PFSK-1 (cell line): ENCODE measurements around the gene ANKS1B.

ENCODE experiments used
- FOXP2 ChIP-seq: optimal IDR thresholded peaks from 2 replicates; pipeline ENCODE3; 2011; ENCODE audit warnings: borderline replicate concordance, control low read depth, inconsistent platforms; ENCODE audit not compliant: insufficient read depth; ENCODE audit errors: extremely low read length, extremely low read depth
- POLR2AphosphoS5 ChIP-seq: IDR thresholded peaks from 2 replicates; pipeline ENCODE4 v1.6.1; 2012; ENCODE audit warnings: low read depth, mild to moderate bottlenecking, control low read depth, low read length, moderate library complexity
- REST ChIP-seq, 2 experiments: IDR thresholded peaks; 2 replicates each; pipeline versions ENCODE4 v1.6.1 to v1.8.0; 2011 to 2012; ENCODE audit warnings: low read depth in 2 of 2, low read length in 2 of 2, control low read depth in 1 of 2, inconsistent platforms in 1 of 2, mild to moderate bottlenecking in 1 of 2, moderate library complexity in 1 of 2; ENCODE audit not compliant: insufficient read depth in 1 of 2
- SIN3A ChIP-seq: IDR thresholded peaks from 2 replicates; pipeline ENCODE4 v1.6.1; 2012; ENCODE audit warnings: mild to moderate bottlenecking, low read length, moderate library complexity, borderline replicate concordance; ENCODE audit not compliant: insufficient read depth
- TAF1 ChIP-seq: IDR thresholded peaks from 2 replicates; pipeline ENCODE4 v1.6.1; 2012; ENCODE audit warnings: low read length, control low read depth, borderline replicate concordance; ENCODE audit not compliant: insufficient read depth

ANKS1B gene

GRCh38 chr12:99053616-99054362 is 930.9 kb downstream of the ANKS1B start:
- TF ChIP-seq TAF1: no peak
- no peak for TF ChIP-seq POLR2AphosphoS5
- no peak for TF ChIP-seq FOXP2
- TF ChIP-seq SIN3A: no peak
- no peak for TF ChIP-seq REST (IDR thresholded peaks at IDR 0.05; ENCODE audit: insufficient read depth in 1 of 2, low read depth in 2 of 2, low read length in 2 of 2)

- TF ChIP-seq SIN3A (no peak), POLR2AphosphoS5 (no peak), FOXP2 (no peak), REST (IDR thresholded peaks at IDR 0.05; ENCODE audit: insufficient read depth in 1 of 2, low read depth in 2 of 2, low read length in 2 of 2) (no peak), TAF1 (no peak)
Observed at GRCh38 chr12:99049774-99050173, 935.0 kb downstream of the ANKS1B start.

GRCh38 chr12:99045158-99045557 is 939.6 kb downstream of the ANKS1B start:
- no peak for TF ChIP-seq SIN3A
- TF ChIP-seq TAF1: no peak
- TF ChIP-seq REST (IDR thresholded peaks at IDR 0.05; ENCODE audit: insufficient read depth in 1 of 2, low read depth in 2 of 2, low read length in 2 of 2): no peak
- no peak for TF ChIP-seq POLR2AphosphoS5
- no peak for TF ChIP-seq FOXP2

GRCh38 chr12:99043319-99043914 is 941.3 kb downstream of the ANKS1B start:
- TF ChIP-seq REST (IDR thresholded peaks at IDR 0.05; ENCODE audit: insufficient read depth in 1 of 2, low read depth in 2 of 2, low read length in 2 of 2): no peak
- no peak for TF ChIP-seq POLR2AphosphoS5
- no peak for TF ChIP-seq TAF1
- TF ChIP-seq SIN3A: no peak
- no peak for TF ChIP-seq FOXP2
